Measurements from ENCODE around the gene AP5Z1. TPM values are rescaled to one million over a fixed set of nuclear protein-coding genes. Genes with fewer than 3 reads are reported as not detected.
A peak's percentile ranks its signal among the peaks of the same experiment; 100 is the strongest.

AP5Z1 gene
- total RNA-seq, 4 donors from 2014 or later: 25.7 to 37.3 (median 31.5) TPM

- intact Hi-C loops (cut with DNase I): no loop called here
- H3K4me3 ChIP-seq: no peak overlapping the region
- no peak for DNase-seq (ENCODE audit: extremely low spot score)
- H3K27ac ChIP-seq (replicated peaks in 1 of 4): peak overlapping the region; percentile 34 to 96 (median 92)
- no peaks in the 10 kb centered on the region for H3K9me3 ChIP-seq
- H3K36me3 ChIP-seq: peaks cover 0 to 3% (median 0%) of the 10 kb centered on the region in 4 donors
- no peaks in the 10 kb centered on the region for H3K27me3 ChIP-seq
- no peak for TF ChIP-seq EP300 (IDR thresholded peaks at IDR 0.05)
- TF ChIP-seq POLR2AphosphoS5 (IDR thresholded peaks at IDR 0.05): no peak
- no peak for TF ChIP-seq CTCF (IDR thresholded peaks at IDR 0.05)
- TF ChIP-seq POLR2A (IDR thresholded peaks at IDR 0.05; ENCODE audit: low read depth): no peak
- peaks cover 47 to 68% (median 61%) of the 10 kb centered on the region in 4 donors for H3K4me1 ChIP-seq
- WGBS: 88% methylated on average over 11 of the region's 19 CpGs
Measured at GRCh38 chr7:4729266-4729665, 46.2 kb upstream of the AP5Z1 start.

DNA sequence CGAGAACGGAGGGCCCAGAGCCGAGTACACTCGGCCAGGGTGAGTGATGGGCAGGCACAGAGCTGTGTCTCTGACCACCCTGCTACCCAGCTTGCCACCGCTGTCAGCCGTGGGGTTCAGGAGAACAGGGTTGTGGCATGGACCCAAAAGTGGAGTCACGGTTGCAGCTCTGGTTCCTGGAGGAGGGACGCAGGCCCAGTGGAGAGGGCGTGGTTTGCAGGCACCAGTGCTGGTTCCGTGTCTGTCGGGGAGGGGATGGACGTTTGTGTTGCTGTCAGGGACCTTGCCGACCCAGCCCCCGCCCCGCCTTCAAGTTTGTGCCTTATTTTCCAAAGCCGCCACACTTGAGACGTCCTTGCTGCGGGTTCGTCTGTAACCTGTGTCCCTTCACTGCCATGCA, 45.1 kb upstream of the AP5Z1 start:
- whole genome bisulfite sequencing: 89% methylated on average over 8 of the region's 19 CpGs
- peaks cover 44 to 64% (median 53%) of the 10 kb centered on the region in 4 donors for H3K4me1 ChIP-seq
- no peaks in the 10 kb centered on the region for H3K9me3 ChIP-seq
- TF ChIP-seq EP300 (IDR thresholded peaks at IDR 0.05) (no peak), CTCF (IDR thresholded peaks at IDR 0.05) (no peak), POLR2AphosphoS5 (IDR thresholded peaks at IDR 0.05) (no peak), POLR2A (IDR thresholded peaks at IDR 0.05; ENCODE audit: low read depth) (no peak)
- no peak for DNase-seq (ENCODE audit: extremely low spot score)
- no peak overlapping the region for H3K27ac ChIP-seq (replicated peaks in 1 of 4)
- H3K27me3 ChIP-seq: no peaks in the 10 kb centered on the region
- intact Hi-C loops (cut with DNase I): no loop called here
- H3K36me3 ChIP-seq: peaks cover 0 to 3% (median 0%) of the 10 kb centered on the region in 4 donors
- no peak overlapping the region for H3K4me3 ChIP-seq

DNA sequence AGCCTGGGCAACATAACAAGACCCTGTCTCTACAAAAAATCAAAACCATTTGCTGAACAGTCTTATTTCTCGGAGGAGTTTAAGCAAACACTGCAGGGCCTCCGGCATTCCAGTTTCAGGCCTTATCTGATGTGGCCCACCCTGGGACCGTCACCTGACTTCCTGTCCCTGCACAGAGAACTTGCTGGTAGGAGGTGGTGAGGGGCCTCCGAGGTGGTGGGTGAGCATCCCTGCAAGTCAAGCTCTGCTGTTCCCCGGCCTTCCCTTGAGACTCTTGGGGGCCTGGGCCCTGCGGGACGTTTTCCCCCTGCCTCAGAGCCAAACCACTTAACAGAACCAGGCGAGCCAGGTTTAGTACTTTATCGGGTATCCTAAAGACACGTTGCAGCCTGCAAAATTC, 44.5 kb upstream of the AP5Z1 start:
- H3K27ac ChIP-seq (replicated peaks in 1 of 4): peak overlapping the region in 1 of 4 donors; percentile 18
- WGBS: 80% methylated on average over 10 of the region's 10 CpGs
- intact Hi-C loops (cut with DNase I): no loop called here

DNA sequence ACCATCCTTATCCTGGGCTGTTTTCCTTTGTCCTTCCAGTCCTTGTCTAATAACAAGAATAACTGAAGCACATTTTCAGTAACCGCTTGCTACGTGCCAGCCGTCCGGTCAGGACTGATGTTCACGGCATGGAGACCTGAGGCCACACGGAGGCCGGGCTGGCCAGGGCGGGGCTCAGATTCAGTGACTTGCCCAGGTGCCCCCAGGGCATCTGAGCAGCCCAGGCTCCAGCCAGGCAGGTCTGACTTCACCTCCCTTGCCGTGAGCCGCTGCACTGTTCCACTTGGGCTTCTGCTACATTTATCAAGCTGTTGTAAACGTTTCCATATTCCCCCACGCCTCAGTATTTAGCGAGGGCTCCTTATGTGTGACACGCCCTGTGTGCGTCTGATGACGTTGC, 43.6 kb upstream of the AP5Z1 start:
- WGBS: 88% methylated on average over 16 of the region's 16 CpGs
- peaks cover 34 to 51% (median 39%) of the 10 kb centered on the region in 4 donors for H3K4me1 ChIP-seq
- TF ChIP-seq EP300 (IDR thresholded peaks at IDR 0.05): no peak
- no peak for TF ChIP-seq POLR2A (IDR thresholded peaks at IDR 0.05; ENCODE audit: low read depth)
- no peak for TF ChIP-seq CTCF (IDR thresholded peaks at IDR 0.05)
- no peak for TF ChIP-seq POLR2AphosphoS5 (IDR thresholded peaks at IDR 0.05)
- peaks cover 0 to 3% (median 0%) of the 10 kb centered on the region in 4 donors for H3K36me3 ChIP-seq
- no peaks in the 10 kb centered on the region for H3K9me3 ChIP-seq
- no peak for DNase-seq (ENCODE audit: extremely low spot score)
- H3K27me3 ChIP-seq: no peaks in the 10 kb centered on the region
- no peak overlapping the region for H3K27ac ChIP-seq (replicated peaks in 1 of 4)
- intact Hi-C loops (cut with DNase I): no loop called here
- no peak overlapping the region for H3K4me3 ChIP-seq

More for the DNA sequence above, 44.5 kb upstream of the AP5Z1 start:
- Histone ChIP-seq H3K9me3 (no peaks in the 10 kb centered on the region), H3K4me1 (peaks cover 42 to 57% (median 47%) of the 10 kb centered on the region in 4 donors), H3K27me3 (no peaks in the 10 kb centered on the region), H3K4me3 (no peak overlapping the region), H3K36me3 (peaks cover 0 to 3% (median 0%) of the 10 kb centered on the region in 4 donors)
- no peak for DNase-seq (ENCODE audit: extremely low spot score)
- TF ChIP-seq POLR2AphosphoS5 (IDR thresholded peaks at IDR 0.05) (no peak), EP300 (IDR thresholded peaks at IDR 0.05) (no peak), POLR2A (IDR thresholded peaks at IDR 0.05; ENCODE audit: low read depth) (no peak), CTCF (IDR thresholded peaks at IDR 0.05) (no peak)

All from esophagus muscularis mucosa (tissue), 4 donors.